HepG2 (cell line): ENCODE data around the gene GDF15. TPM values are rescaled to one million over a fixed set of nuclear protein-coding genes. Genes with fewer than 3 reads are reported as not detected.

ENCODE experiments used
- ASH2L ChIP-seq: fragments of 300-600, 200-600 bp; sonication (generic); IDR thresholded peaks from 2 replicates; pipeline ENCODE4 v1.7.0; 2017; ENCODE audit warnings: low read depth, mild to moderate bottlenecking, moderate library complexity, mixed read lengths, low read length; ENCODE audit not compliant: insufficient read length
- BORCS8-MEF2B ChIP-seq: sonication (generic); formaldehyde crosslinking; IDR thresholded peaks from 2 replicates; pipeline ENCODE4 v1.8.0; 2022; ENCODE audit warnings: mild to moderate bottlenecking, missing genetic modification reagents
- ELF3 ChIP-seq: IDR thresholded peaks from 2 replicates; pipeline ENCODE4 v1.6.1; 2016; ENCODE audit warnings: missing genetic modification reagents, missing compliant biosample characterization
- ETV6 ChIP-seq: sonication (generic); formaldehyde crosslinking; conservative IDR thresholded peaks from 2 replicates; pipeline ENCODE4 v1.4.0; 2020; ENCODE audit warnings: missing genetic modification reagents
- GATAD1 ChIP-seq: IDR thresholded peaks from 2 replicates; pipeline ENCODE4 v1.6.1; 2016; ENCODE audit warnings: missing genetic modification reagents, missing compliant biosample characterization
- KDM2A ChIP-seq: sonication (generic); formaldehyde crosslinking; IDR thresholded peaks from 2 replicates; pipeline ENCODE4 v1.4.0; 2020; ENCODE audit warnings: low read depth, missing genetic modification reagents, borderline replicate concordance
- MXD4 ChIP-seq: IDR thresholded peaks from 2 replicates; pipeline ENCODE4 v1.6.1; 2016; ENCODE audit warnings: mild to moderate bottlenecking, missing biosample characterization, missing genetic modification reagents
- SAP130 ChIP-seq: IDR thresholded peaks from 2 replicates; pipeline ENCODE4 v1.6.1; 2016; ENCODE audit warnings: low read depth
- TGIF2 ChIP-seq: IDR thresholded peaks from 2 replicates; pipeline ENCODE4 v1.6.1; 2016; ENCODE audit warnings: control low read depth, missing compliant biosample characterization
- TSC22D2 ChIP-seq: sonication (generic); formaldehyde crosslinking; IDR thresholded peaks from 2 replicates; pipeline ENCODE4 v1.5.1; 2020; ENCODE audit warnings: missing genetic modification reagents, mild to moderate bottlenecking, borderline replicate concordance
- ZNF33B ChIP-seq: sonication (generic); formaldehyde crosslinking; IDR thresholded peaks from 2 replicates; pipeline ENCODE4 v1.5.1; 2020; ENCODE audit warnings: mild to moderate bottlenecking, missing genetic modification reagents
- ZNF350 ChIP-seq: sonication (generic); formaldehyde crosslinking; IDR thresholded peaks from 2 replicates; pipeline ENCODE4 v1.4.0; 2020; ENCODE audit warnings: mild to moderate bottlenecking, low read depth, missing genetic modification reagents, borderline replicate concordance
- ZNF382 ChIP-seq: sonication (generic); formaldehyde crosslinking; IDR thresholded peaks from 2 replicates; pipeline ENCODE4 v1.5.0; 2020; ENCODE audit warnings: missing genetic modification reagents, mild to moderate bottlenecking, borderline replicate concordance
- ZNF577 ChIP-seq: sonication (generic); formaldehyde crosslinking; IDR thresholded peaks from 2 replicates; pipeline ENCODE4 v1.4.0; 2020; ENCODE audit warnings: mild to moderate bottlenecking, low read depth, missing genetic modification reagents, borderline replicate concordance
- polyA plus RNA-seq, 8 experiments: library from polyadenylated mRNA; depleted of rRNA in 3 of 8; stranded (reverse) in 7 of 8; unstranded in 1 of 8; fragments of >200 nt; fragmentation: Illumina TruSeq in 4 of 8; extraction: Trizol in 4 of 8; gene quantifications; 2 replicates each; pipeline versions ENCODE4 v1.2.1 to v1.2.3, GENCODE V29; 2011 to 2016; ENCODE audit warnings: low read depth in 4 of 8, missing spikeins in 1 of 8, mixed read lengths in 1 of 8; ENCODE audit not compliant: insufficient read depth in 1 of 8
- total RNA-seq, 5 experiments: library from RNA; depleted of rRNA; stranded (reverse); fragments of >200 nt; fragmentation: Illumina TruSeq; extraction: Trizol; gene quantifications; 2 replicates each; pipeline ENCODE4 v1.2.3, GENCODE V29; 2016; ENCODE audit warnings: low read depth in 1 of 5
- TF ChIP-seq, protein P1 (sequence below): sonication (generic); formaldehyde crosslinking; IDR thresholded peaks from 2 replicates; pipeline ENCODE4 v1.5.1; 2020; ENCODE audit warnings: missing genetic modification reagents, mild to moderate bottlenecking, borderline replicate concordance
- TF ChIP-seq, protein P2 (sequence below): sonication (generic); formaldehyde crosslinking; IDR thresholded peaks from 2 replicates; pipeline ENCODE4 v1.4.0; 2020; ENCODE audit warnings: low read depth, mild to moderate bottlenecking, missing genetic modification reagents
- TF ChIP-seq, protein P3 (sequence below): sonication (generic); formaldehyde crosslinking; conservative IDR thresholded peaks from 2 replicates; pipeline ENCODE4 v1.8.1; 2023; ENCODE audit warnings: missing genetic modification reagents
- TF ChIP-seq, protein P4 (sequence below), 2 experiments: sonication (generic) in 1 of 2; formaldehyde crosslinking in 1 of 2; IDR thresholded peaks; 2 replicates each; pipeline versions ENCODE4 v1.4.0 to v1.6.1; 2018 to 2020; ENCODE audit warnings: missing genetic modification reagents in 2 of 2, borderline replicate concordance in 1 of 2, low read depth in 1 of 2, mild to moderate bottlenecking in 1 of 2, missing biosample characterization in 1 of 2

GDF15 gene
- total and polyA plus RNA-seq, 2 of the 13 experiments (the other 11 are each of a cell fraction or from before 2014, with no cell fraction given) = 146 to 422 TPM

DNA sequence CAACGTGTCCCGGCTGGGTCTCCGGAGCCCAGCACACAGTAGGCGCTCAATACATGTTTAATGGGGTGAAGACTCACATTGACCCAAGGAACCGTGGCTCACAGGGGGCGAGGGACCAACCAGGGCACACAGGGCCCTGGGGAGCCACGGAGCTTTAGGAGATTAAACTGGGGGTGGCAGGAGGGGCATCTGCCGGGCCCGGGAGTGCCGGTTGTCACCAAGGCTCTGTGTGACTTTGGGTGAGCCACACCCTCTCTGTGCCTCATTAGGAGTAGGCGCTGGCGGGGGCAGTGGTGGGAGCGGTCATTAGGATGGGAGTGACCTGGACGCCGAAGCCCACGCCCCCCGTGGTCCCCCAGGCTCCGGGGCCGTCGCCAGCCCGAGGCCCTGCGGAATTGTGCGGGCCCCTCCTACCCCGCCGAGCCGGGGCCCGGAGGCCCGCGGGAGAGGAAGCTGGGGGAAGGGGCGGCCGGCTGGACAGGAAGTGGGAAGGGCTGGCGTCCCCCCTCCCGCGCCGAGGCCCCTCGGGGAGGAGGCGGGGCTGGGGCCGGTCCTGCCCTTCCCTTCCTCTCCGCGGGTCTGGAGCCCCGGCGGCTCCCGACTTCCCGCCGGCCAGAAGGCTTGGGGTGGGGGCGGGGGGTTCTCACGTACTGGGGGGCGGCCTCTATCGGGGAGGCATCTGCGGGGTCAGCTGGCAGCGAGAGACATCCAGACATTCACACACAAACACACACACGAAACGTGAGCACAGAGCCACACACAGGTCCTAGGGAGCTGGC lies 31.5 kb downstream of the GDF15 start (continued):
- TF ChIP-seq, protein P1, sequence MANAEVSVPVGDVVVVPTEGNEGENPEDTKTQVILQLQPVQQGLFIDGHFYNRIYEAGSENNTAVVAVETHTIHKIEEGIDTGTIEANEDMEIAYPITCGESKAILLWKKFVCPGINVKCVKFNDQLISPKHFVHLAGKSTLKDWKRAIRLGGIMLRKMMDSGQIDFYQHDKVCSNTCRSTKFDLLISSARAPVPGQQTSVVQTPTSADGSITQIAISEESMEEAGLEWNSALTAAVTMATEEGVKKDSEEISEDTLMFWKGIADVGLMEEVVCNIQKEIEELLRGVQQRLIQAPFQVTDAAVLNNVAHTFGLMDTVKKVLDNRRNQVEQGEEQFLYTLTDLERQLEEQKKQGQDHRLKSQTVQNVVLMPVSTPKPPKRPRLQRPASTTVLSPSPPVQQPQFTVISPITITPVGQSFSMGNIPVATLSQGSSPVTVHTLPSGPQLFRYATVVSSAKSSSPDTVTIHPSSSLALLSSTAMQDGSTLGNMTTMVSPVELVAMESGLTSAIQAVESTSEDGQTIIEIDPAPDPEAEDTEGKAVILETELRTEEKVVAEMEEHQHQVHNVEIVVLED (CRISPR knock-in tag) = peak; percentile 48; the same call in 1 of the 2 replicates
- peak; percentile 58; the same call in 1 of the 2 replicates for TF ChIP-seq ZNF350 (CRISPR knock-in tag)
- peak; percentile 75 for TF ChIP-seq SAP130 (CRISPR knock-in tag)
- TF ChIP-seq TGIF2 = no peak
- no peak for TF ChIP-seq ZNF33B (CRISPR knock-in tag)
- peak; percentile 59; the same call in 1 of the 2 replicates for TF ChIP-seq ELF3 (CRISPR knock-in tag)
- peak; percentile 68 for TF ChIP-seq GATAD1 (CRISPR knock-in tag)
- TF ChIP-seq, protein P2, sequence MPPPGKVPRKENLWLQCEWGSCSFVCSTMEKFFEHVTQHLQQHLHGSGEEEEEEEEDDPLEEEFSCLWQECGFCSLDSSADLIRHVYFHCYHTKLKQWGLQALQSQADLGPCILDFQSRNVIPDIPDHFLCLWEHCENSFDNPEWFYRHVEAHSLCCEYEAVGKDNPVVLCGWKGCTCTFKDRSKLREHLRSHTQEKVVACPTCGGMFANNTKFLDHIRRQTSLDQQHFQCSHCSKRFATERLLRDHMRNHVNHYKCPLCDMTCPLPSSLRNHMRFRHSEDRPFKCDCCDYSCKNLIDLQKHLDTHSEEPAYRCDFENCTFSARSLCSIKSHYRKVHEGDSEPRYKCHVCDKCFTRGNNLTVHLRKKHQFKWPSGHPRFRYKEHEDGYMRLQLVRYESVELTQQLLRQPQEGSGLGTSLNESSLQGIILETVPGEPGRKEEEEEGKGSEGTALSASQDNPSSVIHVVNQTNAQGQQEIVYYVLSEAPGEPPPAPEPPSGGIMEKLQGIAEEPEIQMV (CRISPR knock-in tag) = no peak
- 0 out of 2 replicates have a peak, but pooled peaks have one; percentile 45 for TF ChIP-seq BORCS8-MEF2B (CRISPR knock-in tag)
- TF ChIP-seq, protein P3, sequence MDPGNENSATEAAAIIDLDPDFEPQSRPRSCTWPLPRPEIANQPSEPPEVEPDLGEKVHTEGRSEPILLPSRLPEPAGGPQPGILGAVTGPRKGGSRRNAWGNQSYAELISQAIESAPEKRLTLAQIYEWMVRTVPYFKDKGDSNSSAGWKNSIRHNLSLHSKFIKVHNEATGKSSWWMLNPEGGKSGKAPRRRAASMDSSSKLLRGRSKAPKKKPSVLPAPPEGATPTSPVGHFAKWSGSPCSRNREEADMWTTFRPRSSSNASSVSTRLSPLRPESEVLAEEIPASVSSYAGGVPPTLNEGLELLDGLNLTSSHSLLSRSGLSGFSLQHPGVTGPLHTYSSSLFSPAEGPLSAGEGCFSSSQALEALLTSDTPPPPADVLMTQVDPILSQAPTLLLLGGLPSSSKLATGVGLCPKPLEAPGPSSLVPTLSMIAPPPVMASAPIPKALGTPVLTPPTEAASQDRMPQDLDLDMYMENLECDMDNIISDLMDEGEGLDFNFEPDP = no peak
- peak; percentile 11; the same call in 1 of the 2 replicates for TF ChIP-seq KDM2A (CRISPR knock-in tag)
- TF ChIP-seq ZNF577 (CRISPR knock-in tag) = no peak
- TF ChIP-seq, protein P4, sequence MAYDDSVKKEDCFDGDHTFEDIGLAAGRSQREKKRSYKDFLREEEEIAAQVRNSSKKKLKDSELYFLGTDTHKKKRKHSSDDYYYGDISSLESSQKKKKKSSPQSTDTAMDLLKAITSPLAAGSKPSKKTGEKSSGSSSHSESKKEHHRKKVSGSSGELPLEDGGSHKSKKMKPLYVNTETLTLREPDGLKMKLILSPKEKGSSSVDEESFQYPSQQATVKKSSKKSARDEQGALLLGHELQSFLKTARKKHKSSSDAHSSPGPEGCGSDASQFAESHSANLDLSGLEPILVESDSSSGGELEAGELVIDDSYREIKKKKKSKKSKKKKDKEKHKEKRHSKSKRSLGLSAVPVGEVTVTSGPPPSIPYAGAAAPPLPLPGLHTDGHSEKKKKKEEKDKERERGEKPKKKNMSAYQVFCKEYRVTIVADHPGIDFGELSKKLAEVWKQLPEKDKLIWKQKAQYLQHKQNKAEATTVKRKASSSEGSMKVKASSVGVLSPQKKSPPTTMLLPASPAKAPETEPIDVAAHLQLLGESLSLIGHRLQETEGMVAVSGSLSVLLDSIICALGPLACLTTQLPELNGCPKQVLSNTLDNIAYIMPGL (CRISPR knock-in tag; IDR thresholded peaks at IDR 0.05; ENCODE audit: borderline replicate concordance in 1 of 2, low read depth in 1 of 2) = 0 out of 4 replicates have a peak, but pooled peaks of 1 of the 2 experiments have one; percentile 29
- no peak for TF ChIP-seq ZNF382 (CRISPR knock-in tag)
- peak; percentile 88 for TF ChIP-seq ETV6
- 0 out of 2 replicates have a peak, but pooled peaks have one; percentile 52 for TF ChIP-seq MXD4 (CRISPR knock-in tag)
- peak; percentile 53 for TF ChIP-seq ASH2L
- TF ChIP-seq TSC22D2 (CRISPR knock-in tag) = peak; percentile 77; the same call in 1 of the 2 replicates
